Ectodermal cell (in vitro differentiated cells): Measurements from ENCODE around the gene FCRLB.
"Not testable (repeated sequence)": the region's sequence is repeated elsewhere in the genome, so short reads cannot be mapped to it uniquely, and the experiment has no call there.

Source experiments
- H3K27ac ChIP-seq: 2 replicates; pipeline ENCODE4 v1.7.0; 2013; ENCODE audit warnings: mild to moderate bottlenecking, low read depth, low read length; ENCODE audit not compliant: insufficient read depth, poor library complexity, severe bottlenecking
- H3K27me3 ChIP-seq: 2 replicates; pipeline ENCODE4 v1.7.0; 2013; ENCODE audit warnings: mild to moderate bottlenecking, low read length; ENCODE audit not compliant: insufficient read depth, control insufficient read depth, poor library complexity, severe bottlenecking
- H3K36me3 ChIP-seq: one replicate; pipeline ENCODE4 v1.7.0; 2013; ENCODE audit warnings: low read length; ENCODE audit not compliant: control insufficient read depth, insufficient read depth
- H3K4me1 ChIP-seq: one replicate; pipeline ENCODE4 v1.7.0; 2013; ENCODE audit warnings: low read length; ENCODE audit not compliant: control insufficient read depth, insufficient read depth
- H3K4me3 ChIP-seq: 2 replicates; pipeline ENCODE4 v1.7.0; 2013; ENCODE audit warnings: low read depth, low read length, control low read depth; ENCODE audit not compliant: insufficient read depth
- H3K9me3 ChIP-seq: 2 replicates; pipeline ENCODE4 v1.7.0; 2013; ENCODE audit warnings: mild to moderate bottlenecking, low read length, moderate library complexity; ENCODE audit not compliant: control insufficient read depth
- WGBS, 2 experiments: methylation state at CpG; one replicate each; pipeline ENCODE4 v1.1.7; 2013; ENCODE audit warnings: missing lambda C conversion rate in 2 of 2; 5-methylcytosine and 5-hydroxymethylcytosine counted together

Gene FCRLB

DNA sequence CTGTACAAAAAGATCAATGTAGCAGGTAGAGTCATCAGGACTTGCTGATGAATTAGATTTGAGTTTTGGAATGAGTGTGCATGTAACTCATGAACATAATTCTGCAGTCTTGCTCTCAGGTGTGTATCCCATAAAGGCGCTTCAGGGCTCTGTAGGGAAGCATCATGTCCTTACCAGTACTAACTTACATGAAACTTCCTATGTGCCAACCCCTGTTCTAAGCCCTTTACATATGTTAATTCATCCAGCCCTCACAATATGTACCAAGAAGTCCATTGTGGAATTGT lies 2.1 kb upstream of the FCRLB start:
- H3K4me1 ChIP-seq, result no peaks in the 10 kb centered on the region
- no peaks in the 10 kb centered on the region for H3K36me3 ChIP-seq
- no peak overlapping the region for H3K4me3 ChIP-seq
- H3K27me3 ChIP-seq, result peaks cover 26% of the 10 kb centered on the region
- H3K27ac ChIP-seq, result no peak overlapping the region
- 86 to 100% methylated on average over 1 of the region's 1 CpG for WGBS, 2 experiments
- H3K9me3 ChIP-seq, result no peaks in the 10 kb centered on the region

DNA sequence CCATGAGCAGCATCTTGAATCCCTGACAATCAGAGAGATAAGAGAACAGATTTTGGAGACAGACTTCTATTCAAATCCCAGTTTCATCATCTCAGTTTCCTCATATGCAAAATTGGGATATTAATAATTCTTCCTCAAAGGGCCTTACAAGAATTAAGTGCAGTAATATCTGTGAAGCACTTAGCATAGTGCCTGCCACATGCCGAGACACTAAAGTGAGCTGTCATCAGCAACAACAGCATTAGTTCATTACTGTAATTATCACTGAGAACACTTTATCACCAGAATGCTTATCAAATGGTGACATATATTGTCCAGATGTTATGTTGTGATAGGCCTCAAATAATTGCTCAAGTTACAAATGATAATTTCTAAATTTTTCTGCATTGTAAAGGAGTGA lies 922 bp upstream of the FCRLB start:
- WGBS, 2 experiments, result 100% methylated on average over 1 of the region's 1 CpG
- peaks cover 38% of the 10 kb centered on the region for H3K27me3 ChIP-seq
- peaks cover under 1% of the 10 kb centered on the region for H3K4me1 ChIP-seq
- no peaks in the 10 kb centered on the region for H3K9me3 ChIP-seq
- H3K4me3 ChIP-seq, result no peak overlapping the region
- no peak overlapping the region for H3K27ac ChIP-seq
- no peaks in the 10 kb centered on the region for H3K36me3 ChIP-seq

DNA sequence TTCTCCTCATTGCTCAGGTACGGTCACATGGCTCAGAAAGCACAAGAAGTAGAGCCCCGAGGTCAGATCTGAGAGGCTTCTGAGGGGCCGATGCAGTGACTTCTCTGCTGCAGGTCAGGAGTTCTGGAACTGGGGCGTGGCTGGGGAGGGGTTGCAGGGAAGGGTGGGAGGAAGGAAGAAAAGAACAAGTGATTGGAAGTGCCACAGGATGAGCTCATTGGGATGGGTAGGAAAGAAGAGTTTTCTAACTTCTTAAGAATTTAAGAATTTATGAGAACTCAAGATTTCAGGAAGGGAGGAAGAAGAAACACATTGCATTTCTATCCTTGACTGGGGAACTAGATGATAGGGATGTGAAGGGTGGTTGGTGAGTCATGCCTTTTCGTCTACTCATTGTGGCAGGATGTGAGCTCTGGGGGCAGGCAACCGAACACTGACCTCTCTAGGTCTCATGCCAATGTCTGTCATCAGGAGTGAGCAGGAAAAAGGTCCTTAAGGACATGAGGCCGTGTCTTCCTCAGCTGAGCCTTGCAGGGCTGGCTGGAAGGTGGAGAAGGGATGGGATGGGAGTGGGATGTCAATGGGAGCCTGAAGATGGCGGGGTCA lies 497 bp downstream of the FCRLB start:
- Histone ChIP-seq H3K27me3 (peaks cover 52% of the 10 kb centered on the region), H3K4me3 (no peak overlapping the region), H3K9me3 (no peaks in the 10 kb centered on the region), H3K36me3 (no peaks in the 10 kb centered on the region), H3K4me1 (peaks cover 6% of the 10 kb centered on the region), H3K27ac (no peak overlapping the region)
- 64 to 66% methylated on average over 8 of the region's 8 CpGs for WGBS, 2 experiments

DNA sequence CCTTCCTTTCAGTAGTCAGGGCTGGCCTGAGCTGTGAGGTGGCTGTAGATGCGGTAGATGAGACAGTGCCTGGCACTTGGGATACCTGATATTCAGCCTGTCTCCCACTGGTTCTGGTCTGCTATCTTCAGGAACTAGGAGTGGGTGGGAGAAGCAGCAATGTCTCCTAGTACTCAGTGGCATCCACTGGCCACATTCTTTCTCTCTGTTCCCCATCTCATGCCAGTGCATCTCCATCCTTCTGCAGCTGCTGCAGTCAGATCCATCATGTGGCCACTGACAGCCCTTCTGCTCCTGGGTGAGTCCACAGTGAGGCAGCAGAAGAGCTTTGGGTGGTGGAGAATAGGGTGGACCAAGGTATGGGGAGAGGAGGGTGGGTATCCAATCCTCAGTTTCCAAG lies 1.1 kb downstream of the FCRLB start:
- H3K4me3 ChIP-seq, result no peak overlapping the region
- 90 to 95% methylated on average over 1 of the region's 1 CpG for WGBS, 2 experiments
- no peak overlapping the region for H3K27ac ChIP-seq
- H3K27me3 ChIP-seq, result peaks cover 58% of the 10 kb centered on the region
- no peaks in the 10 kb centered on the region for H3K36me3 ChIP-seq
- H3K4me1 ChIP-seq, result peaks cover 6% of the 10 kb centered on the region
- H3K9me3 ChIP-seq, result no peaks in the 10 kb centered on the region

DNA sequence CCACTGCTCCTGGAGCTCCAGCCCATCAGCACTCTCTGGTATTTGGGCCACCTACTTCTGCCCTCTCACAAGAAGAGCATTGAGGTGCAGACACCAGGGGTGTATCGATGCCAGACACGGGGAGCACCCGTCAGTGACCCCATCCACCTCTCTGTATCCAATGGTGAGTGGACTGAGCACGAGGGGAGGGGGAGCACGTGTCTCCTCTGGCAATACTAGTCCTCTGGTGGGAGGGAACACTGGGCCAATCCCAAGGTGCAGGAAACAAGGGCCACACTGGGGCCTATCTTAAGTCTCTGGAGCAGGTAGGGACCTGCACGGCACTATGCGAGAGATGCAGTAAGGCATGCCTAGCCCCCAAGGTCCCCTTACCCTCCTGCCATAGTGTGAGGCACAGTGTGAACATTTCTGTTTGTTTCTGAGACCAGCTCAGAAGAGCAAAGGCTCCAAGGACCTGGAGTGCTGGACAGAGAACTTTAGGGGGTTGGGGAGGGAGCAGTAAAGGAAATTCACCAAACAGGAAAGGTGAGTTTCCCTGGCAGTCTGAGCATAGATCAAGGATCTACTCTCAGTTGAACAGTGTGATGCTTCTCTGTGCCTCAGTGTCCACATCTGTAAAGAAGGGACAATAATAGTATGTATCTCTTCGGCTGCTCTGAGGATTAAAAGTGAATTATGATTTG lies 2.3 kb downstream of the FCRLB start:
- Histone ChIP-seq H3K4me1 (peaks cover 6% of the 10 kb centered on the region), H3K9me3 (no peaks in the 10 kb centered on the region), H3K27ac (no peak overlapping the region), H3K4me3 (no peak overlapping the region), H3K36me3 (no peaks in the 10 kb centered on the region), H3K27me3 (peaks cover 69% of the 10 kb centered on the region)
- 89 to 90% methylated on average over 8 of the region's 8 CpGs for WGBS, 2 experiments

DNA sequence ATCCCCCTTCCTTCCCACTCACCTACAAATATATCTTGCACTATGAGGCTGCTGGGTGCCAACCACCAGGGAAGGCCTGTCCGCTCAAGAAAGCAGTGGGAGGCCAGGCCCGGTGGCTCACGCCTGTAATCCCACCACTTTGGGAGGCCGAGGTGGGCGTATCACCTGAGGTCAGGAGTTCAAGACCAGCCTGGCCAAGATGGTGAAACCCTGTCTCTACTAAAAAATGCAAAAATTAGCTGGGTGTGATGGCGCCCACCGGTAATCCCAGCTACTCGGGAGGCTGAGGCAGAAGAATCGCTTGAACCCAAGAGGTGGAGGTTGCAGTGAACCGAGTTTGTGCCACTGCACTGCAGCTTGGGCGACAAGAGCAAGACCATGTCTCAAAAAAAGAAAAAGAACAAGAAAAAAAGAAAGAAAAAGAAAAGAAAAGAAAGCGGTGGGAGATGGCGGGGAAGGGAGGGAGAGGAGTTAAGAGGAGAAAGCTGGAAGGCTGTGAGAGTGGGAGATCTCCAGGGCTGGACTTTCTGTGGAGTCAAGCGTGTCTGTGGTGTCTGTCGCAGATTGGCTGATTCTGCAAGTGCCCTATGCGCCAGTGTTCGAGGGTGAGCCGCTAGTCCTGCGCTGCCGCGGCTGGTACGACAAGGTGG lies 4.0 kb downstream of the FCRLB start:
- H3K4me1 ChIP-seq, H3K27ac ChIP-seq, H3K9me3 ChIP-seq, H3K36me3 ChIP-seq: not testable (repeated sequence)
- Histone ChIP-seq H3K27me3 (peaks cover 69% of the 10 kb centered on the region), H3K4me3 (peak overlapping the region; percentile 70)
- WGBS, 2 experiments, result 50 to 52% methylated on average over 22 of the region's 22 CpGs

DNA sequence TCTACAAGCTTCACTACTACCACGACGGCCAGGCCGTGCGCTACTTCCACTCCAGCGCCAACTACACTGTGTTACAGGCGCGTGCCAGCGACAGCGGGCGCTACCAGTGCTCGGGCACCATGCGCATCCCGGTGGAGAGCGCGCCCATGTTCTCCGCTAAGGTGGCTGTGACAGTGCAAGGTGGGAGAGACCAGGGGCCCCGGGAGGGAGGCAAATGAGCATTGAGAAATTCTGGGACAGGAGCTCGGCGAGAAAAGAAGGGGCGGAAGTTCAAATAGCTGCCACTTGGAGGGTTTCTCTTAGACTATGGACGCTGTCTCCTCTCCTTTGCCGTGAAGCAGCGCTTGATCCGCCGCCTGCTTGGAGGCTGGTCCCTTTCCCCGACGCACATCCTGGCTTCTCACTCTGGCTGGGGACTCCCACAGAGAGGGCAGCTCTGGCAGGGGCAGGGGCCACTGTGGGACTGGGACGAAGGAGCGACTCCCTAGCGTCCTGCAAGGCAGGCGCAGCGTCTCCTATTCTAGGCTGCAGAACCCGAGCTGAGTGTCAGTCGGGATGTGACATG lies 4.6 kb downstream of the FCRLB start:
- no peaks in the 10 kb centered on the region for H3K36me3 ChIP-seq

DNA sequence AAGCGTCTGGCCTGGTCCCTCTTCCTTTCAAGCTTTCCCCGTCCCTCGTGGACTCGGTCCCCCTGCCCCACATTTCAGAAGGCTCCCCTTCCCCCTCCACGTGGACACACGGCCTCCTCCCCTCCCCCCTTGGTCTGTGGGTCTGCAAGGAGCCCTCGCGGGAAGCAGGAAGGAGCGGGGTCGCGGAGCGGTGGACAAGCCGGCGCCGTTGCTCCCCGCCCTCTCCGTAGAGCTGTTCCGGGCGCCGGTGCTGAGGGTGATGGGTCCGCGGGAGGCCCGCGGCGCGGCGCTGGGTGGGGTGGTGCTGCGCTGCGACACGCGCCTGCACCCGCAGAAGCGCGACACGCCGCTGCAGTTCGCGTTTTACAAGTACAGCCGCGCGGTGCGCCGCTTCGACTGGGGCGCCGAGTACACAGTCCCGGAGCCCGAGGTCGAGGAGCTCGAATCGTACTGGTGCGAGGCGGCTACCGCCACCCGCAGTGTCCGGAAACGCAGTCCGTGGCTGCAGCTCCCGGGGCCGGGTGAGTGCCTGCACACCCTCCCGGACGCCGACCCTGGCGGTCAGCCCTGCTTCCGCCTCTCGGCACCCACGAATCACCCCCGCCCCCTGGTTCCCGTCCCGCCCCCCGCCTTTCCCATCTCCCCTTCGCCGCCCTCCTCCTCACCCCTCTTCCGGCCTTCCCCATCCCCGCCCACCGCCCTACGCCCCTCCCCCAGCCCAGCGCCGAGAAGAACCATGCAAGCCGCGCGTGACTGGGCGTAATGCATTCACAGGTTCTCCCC lies 5.3 kb downstream of the FCRLB start:
- Histone ChIP-seq H3K27ac (no peak overlapping the region), H3K36me3 (no peaks in the 10 kb centered on the region), H3K27me3 (peaks cover 61% of the 10 kb centered on the region), H3K9me3 (no peaks in the 10 kb centered on the region), H3K4me1 (peaks cover 6% of the 10 kb centered on the region), H3K4me3 (peak overlapping the region; percentile 70)
- WGBS, 2 experiments, result 0% methylated on average over 79 to 80 of the region's 83 CpGs

More for the DNA sequence above, 4.6 kb downstream of the FCRLB start:
- Histone ChIP-seq H3K4me3 (peak overlapping the region; percentile 70), H3K27ac (no peak overlapping the region), H3K4me1 (peaks cover 6% of the 10 kb centered on the region), H3K27me3 (peaks cover 68% of the 10 kb centered on the region), H3K9me3 (no peaks in the 10 kb centered on the region)
- 1% methylated on average over 34 of the region's 34 CpGs for WGBS, 2 experiments

DNA sequence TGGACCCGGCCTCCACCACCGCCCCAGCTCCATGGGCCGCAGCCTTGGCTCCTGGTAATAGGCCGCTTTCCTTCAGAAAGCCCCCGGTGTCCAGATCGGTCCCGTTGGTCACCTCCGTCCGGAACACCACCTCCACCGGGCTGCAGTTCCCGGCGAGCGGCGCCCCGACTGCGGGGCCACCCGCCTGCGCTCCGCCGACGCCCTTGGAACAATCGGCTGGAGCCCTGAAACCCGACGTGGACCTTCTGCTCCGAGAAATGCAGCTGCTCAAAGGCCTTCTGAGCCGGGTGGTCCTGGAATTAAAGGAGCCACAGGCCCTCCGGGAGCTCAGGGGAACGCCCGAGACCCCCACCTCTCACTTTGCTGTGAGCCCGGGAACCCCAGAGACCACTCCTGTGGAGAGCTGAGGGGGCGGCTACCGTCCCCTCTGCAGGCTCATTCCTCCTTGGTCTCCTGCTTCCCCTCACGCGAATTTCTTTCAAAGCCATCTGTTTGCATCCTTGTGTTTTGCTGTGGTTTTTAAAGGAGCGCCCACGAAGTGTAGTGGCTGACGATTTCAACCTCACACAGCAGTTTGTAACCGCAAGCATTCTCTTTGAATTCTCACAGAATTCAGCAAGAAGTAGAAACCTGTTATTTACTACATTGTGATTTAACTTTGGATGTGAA lies 6.0 kb downstream of the FCRLB start:
- Histone ChIP-seq H3K4me3 (peak overlapping the region; percentile 70), H3K4me1 (peaks cover 6% of the 10 kb centered on the region), H3K9me3 (no peaks in the 10 kb centered on the region), H3K27me3 (peaks cover 60% of the 10 kb centered on the region), H3K27ac (no peak overlapping the region), H3K36me3 (no peaks in the 10 kb centered on the region)
- WGBS, 2 experiments, result 2% methylated on average over 38 of the region's 38 CpGs
